Lower leg skin (tissue), 3 donors: ENCODE data around the gene UST.

Experiments used
- CTCF ChIP-seq, 3 donors: fragments of 450-650 bp; IDR thresholded peaks; one replicate each; pipeline ENCODE4 v1.5.1; 2016; ENCODE audit warnings: antibody characterized with exemption in 3 of 3, mild to moderate bottlenecking in 3 of 3, moderate library complexity in 2 of 3
- POLR2A ChIP-seq, 2 donors: fragments of 450-650 bp; IDR thresholded peaks; one replicate each; pipeline ENCODE4 v1.6.1; 2016 to 2017; ENCODE audit warnings: antibody characterized with exemption in 2 of 2, mild to moderate bottlenecking in 1 of 2, moderate library complexity in 1 of 2

GRCh38 chr6:148851683-148852556, 105.1 kb downstream of the UST start:
- TF ChIP-seq CTCF (IDR thresholded peaks at IDR 0.05) (no peak), POLR2A (IDR thresholded peaks at IDR 0.05) (no peak)
